ENCODE results near the gene NHSL1.
A peak's percentile ranks its signal among the peaks of the same experiment; 100 is the strongest.

The NHSL1 gene

GRCh38 chr6:138405816-138406413 lies 93.4 kb downstream of the NHSL1 start:
- TF ChIP-seq ZNF274 (IDR thresholded peaks at IDR 0.05; ENCODE audit: low read depth, low read length) = no peak
- no peak overlapping the region for H3K4me3 ChIP-seq (ENCODE audit: low read length)

- no peak for TF ChIP-seq ZNF274 (IDR thresholded peaks at IDR 0.05; ENCODE audit: low read depth, low read length)
Observed at GRCh38 chr6:138404666-138405337, 94.5 kb downstream of the NHSL1 start.

DNA sequence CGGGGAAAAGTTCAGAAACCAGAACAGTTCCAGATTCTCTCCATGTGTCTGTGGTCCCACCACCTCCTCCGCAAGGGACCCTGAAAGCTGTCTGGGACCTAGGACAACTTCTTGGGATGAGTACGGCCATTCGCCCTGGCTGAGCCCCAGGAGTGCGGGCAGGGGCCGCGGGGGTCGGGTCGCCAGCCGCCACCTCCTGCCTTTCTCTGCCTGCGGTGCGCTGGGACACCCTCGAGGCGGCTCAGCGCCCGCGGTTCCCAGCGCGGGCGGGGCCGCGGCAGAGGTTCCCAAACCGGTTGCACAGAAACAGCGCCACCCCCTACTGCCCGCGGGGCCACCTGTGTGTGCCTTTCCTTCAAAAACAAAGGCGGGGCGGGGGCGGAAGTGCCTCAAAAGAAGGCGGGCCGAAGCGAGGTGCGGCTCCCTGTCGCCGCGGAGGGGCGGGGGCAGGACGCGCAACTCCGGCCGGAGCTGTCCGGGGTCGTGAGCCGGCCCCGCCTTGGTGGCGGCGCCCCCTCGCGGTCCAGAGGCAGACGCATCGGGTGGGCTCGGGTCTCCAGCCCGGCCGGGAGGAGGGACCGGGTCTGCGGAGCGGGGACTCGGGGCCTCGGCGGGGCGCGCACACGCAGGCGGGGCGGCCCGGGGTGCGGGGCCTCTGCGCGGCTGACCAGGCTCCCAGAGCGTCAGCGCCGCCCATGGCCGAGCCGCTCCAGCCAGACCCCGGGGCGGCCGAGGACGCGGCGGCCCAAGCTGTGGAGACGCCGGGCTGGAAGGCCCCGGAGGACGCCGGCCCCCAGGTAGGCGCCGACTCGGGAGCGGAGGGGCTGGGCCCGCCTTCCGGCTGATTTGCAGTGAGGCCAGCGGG lies 95.3 kb downstream of the NHSL1 start, which contains the start of gene HEBP2:
HEBP2 (plus strand) TSS at position 423 of the 865 bp plus-strand sequence; CDS start at position 696, 273 bp downstream.
- peak within 1 kb of the TSS; percentile 77 for H3K4me3 ChIP-seq (ENCODE audit: low read length)

More at GRCh38 chr6:138404666-138405337, 94.5 kb downstream of the NHSL1 start:
- peak overlapping the region; percentile 54 for H3K4me3 ChIP-seq (ENCODE audit: low read length)

DNA sequence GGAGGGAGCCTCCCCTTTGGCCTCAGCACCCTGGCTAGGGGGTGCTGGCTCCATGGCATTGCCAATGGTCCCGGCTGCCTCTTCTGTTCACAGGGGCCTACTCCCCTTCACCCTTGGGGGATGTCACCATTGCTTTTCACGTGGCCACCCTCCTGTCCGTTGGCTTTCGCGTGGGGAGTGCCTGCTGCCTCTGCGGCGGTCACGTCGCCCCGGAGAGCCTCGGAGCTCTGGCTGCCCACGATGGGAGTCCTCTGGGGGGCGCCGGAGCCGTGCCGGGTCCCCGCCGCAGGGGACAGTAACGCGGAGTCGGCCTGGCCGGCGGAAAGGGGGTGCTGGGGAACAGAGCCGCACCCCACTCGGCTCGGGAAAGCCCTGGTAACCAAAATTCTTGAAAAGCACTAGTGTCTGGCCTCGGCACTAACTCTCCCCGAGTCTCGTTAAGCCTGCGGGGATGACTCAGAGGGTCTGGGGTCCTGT lies 95.9 kb downstream of the NHSL1 start:
- no peak for TF ChIP-seq ZNF274 (IDR thresholded peaks at IDR 0.05; ENCODE audit: low read depth, low read length)
- peak overlapping the region; percentile 77 for H3K4me3 ChIP-seq (ENCODE audit: low read length)

More for the DNA sequence above, 95.3 kb downstream of the NHSL1 start, which contains the start of gene HEBP2:
- TF ChIP-seq ZNF274 (IDR thresholded peaks at IDR 0.05; ENCODE audit: low read depth, low read length) = no peak

DNA sequence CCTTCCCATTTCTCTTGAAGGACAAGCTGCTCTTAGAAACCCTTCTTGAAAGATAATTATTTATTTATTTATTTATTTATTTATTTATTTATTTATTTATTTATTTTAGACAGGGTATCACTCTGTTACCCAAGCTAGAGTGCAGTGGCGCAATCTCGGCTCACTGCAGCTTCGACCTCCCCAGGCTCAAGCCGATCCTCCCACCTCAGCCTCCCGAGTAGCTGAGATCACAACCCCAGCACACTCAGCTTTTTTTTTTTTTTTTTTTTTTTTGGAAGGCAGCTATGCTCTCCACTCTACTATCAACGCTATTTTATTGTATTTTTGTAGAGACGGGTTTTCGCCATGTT lies 96.5 kb downstream of the NHSL1 start:
- no peak for TF ChIP-seq ZNF274 (IDR thresholded peaks at IDR 0.05; ENCODE audit: low read depth, low read length)
- H3K4me3 ChIP-seq (ENCODE audit: low read length) = no peak overlapping the region; the same call in 1 of the 2 replicates

- TF ChIP-seq ZNF274 (IDR thresholded peaks at IDR 0.05; ENCODE audit: low read depth, low read length) = no peak
- no peak overlapping the region for H3K4me3 ChIP-seq (ENCODE audit: low read length)
Observed at GRCh38 chr6:138401960-138402837, 97.1 kb downstream of the NHSL1 start.

GRCh38 chr6:138400326-138400725 lies 99.0 kb downstream of the NHSL1 start:
- no peak for TF ChIP-seq ZNF274 (IDR thresholded peaks at IDR 0.05; ENCODE audit: low read depth, low read length)
- H3K4me3 ChIP-seq (ENCODE audit: low read length) = no peak overlapping the region

DNA sequence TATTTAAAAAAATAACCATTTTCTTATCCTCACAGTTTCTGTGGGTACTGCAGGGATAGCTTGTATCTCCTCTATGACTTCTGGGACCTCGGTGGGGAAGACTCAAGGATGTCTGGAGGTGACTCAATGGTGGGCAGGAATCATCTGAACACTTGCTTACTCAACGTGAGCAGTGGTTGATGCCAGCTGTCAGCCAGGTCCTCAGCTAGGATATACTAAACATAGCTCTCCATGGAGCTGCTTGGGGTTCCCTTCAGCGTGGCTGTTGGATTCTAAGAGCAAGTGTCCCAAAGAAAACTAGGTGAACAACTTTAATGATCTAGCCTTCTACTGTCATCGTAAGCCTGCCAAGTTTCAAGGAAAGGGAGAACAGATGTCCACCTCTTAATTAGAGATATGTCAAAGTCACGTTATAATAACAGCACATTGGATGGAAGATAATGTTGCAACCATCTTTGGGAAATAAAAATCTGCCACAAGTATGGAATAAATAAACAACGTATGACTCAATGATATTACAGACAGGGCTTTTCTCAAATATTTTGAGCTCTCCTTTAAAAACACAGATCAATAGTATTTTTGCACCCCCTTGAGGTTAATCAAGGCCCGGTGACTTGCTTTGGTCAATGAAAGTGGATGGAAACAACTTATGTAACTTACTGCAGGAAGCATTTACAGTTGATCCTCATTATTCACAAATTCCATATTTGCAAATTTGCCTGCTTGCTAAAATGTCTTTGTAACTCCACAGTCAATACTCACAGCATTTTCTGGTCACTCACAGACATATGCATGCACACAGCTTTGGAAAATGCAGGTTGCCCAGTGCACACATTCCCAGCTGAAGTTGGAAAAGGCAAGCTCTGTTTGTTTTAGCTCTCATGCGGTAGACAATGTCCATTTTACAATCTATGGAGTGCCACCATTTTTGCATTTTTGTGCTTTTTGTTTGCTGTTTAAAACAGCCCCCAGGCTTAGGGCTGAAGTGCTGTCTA lies 101.9 kb downstream of the NHSL1 start:
- no peak overlapping the region for H3K4me3 ChIP-seq (ENCODE audit: low read length)
- TF ChIP-seq ZNF274 (IDR thresholded peaks at IDR 0.05; ENCODE audit: low read depth, low read length) = no peak

- no peak for TF ChIP-seq ZNF274 (IDR thresholded peaks at IDR 0.05; ENCODE audit: low read depth, low read length)
- no peak overlapping the region for H3K4me3 ChIP-seq (ENCODE audit: low read length)
Observed at GRCh38 chr6:138396709-138397108, 102.6 kb downstream of the NHSL1 start.

DNA sequence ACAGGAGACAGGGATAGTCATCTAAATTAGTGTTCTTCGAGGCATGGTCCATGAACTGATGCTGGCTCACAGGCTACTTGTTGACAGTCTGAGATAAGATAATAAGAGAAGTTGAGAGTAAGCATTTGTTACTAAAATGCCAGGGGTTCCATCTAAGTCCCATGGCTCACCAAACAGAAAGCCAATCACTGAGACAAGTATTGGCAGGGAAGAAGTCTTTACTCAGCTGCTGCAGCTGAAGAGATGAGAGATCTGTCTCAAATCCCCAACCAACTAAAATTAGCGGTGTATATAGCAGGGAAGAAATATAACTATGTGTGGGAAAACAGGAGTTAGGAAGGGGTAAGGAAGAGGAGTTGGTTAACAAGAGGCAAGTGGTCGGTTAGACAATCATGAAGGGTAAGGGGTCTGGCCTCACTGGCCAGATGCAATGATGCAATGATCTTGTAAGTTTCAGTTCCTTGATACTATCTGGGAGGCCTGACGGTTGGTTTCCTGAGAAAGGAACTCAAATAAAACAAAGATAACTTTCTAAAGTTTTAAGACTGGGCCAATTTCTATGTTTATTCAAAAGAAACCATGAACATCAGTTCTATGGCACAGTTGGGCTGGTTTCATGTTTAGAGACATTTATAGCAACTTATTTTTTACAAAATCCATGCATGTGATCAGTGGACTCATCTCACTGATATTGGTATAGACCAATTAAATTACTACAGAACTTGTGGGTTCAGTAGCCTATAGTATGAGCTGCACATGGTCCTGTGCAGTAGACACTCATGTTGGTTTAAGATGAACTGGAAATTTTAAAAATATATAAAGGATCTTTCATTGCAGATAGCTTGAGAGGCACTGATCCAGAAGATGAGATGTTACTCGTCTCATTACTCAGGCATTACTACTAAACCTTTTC lies 105.2 kb downstream of the NHSL1 start:
- H3K4me3 ChIP-seq (ENCODE audit: low read length) = no peak overlapping the region
- no peak for TF ChIP-seq ZNF274 (IDR thresholded peaks at IDR 0.05; ENCODE audit: low read depth, low read length)

DNA sequence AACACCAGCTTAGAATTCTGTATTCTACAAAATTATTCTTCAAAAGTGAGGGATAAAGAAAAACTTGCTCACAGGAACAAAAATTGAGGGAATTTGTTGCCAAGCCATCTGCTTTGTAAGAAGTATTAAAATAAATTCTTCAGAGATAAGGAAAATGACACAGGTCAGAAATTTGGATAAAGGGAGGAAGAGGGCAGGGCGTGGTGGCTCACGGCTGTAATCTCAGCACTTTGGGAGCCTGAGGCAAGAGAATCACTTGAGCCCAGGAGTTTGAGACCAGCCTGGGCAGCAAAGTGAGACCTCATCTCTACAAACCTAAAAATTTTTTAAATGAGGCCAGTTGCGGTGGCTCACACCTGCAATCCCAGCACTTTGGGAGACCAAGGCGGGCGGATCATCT lies 109.7 kb downstream of the NHSL1 start:
- no peak overlapping the region for H3K4me3 ChIP-seq (ENCODE audit: low read length)
- no peak for TF ChIP-seq ZNF274 (IDR thresholded peaks at IDR 0.05; ENCODE audit: low read depth, low read length)

Measured in GM08714 (cell line).